Prostate gland (tissue), 2 donors: ENCODE data around the gene FMN1. TPM values are rescaled to one million over a fixed set of nuclear protein-coding genes. Genes with fewer than 3 reads are reported as not detected.
A peak's percentile ranks its signal among the peaks of the same experiment; 100 is the strongest.
"Not testable (repeated sequence)": the region's sequence is repeated elsewhere in the genome, so short reads cannot be mapped to it uniquely, and the experiment has no call there.

Experiments used
- DNase-seq: peaks from one replicate; pipeline ENCODE4 v3.0.0-alpha.2; 2019; ENCODE audit warnings: low spot score
- H3K27ac ChIP-seq, 2 donors: fragments of 200-600 bp; sonication (generic); 2 replicates each; pipeline ENCODE4 v1.5.1; 2017 to 2019
- H3K27me3 ChIP-seq: fragments of 200-600 bp; sonication (generic); replicated peaks from 2 replicates; pipeline ENCODE4 v1.5.1; 2019; ENCODE audit not compliant: insufficient read depth
- H3K36me3 ChIP-seq, 2 donors: fragments of 200-600 bp; sonication (generic); 1 replicate in 1 of 2; 2 replicates in 1 of 2; pipeline versions ENCODE4 v1.5.1 to v1.8.1; 2017 to 2019
- H3K4me1 ChIP-seq: fragments of 200-600 bp; sonication (generic); replicated peaks from 2 replicates; pipeline ENCODE4 v1.5.1; 2019
- H3K4me3 ChIP-seq, 2 donors: fragments of 200-600 bp; sonication (generic); 2 replicates each; pipeline ENCODE4 v1.5.1; 2017 to 2019
- H3K9me3 ChIP-seq: fragments of 200-600 bp; sonication (generic); 2 replicates; pipeline ENCODE4 v1.5.1; 2017
- POLR2A ChIP-seq: fragments of 450-650 bp; IDR thresholded peaks from one replicate; pipeline ENCODE4 v1.6.1; 2016; ENCODE audit warnings: antibody characterized with exemption, mild to moderate bottlenecking
- POLR2AphosphoS5 ChIP-seq: sonication (generic); formaldehyde crosslinking; IDR thresholded peaks from one replicate; pipeline ENCODE4 v1.6.1; 2017; ENCODE audit warnings: antibody characterized with exemption
- WGBS: methylation state at CpG from one replicate; pipeline ENCODE4 v1.1.5; 2018; 5-methylcytosine and 5-hydroxymethylcytosine counted together
- intact Hi-C: fragments of 100-400 bp; cut with DNase I; formaldehyde crosslinking; loops from one replicate; pipeline ENCODE4 v1.14.2; 2022
- total RNA-seq, 2 donors: library from RNA; depleted of rRNA; stranded (reverse); fragments of >200 nt; gene quantifications; one replicate each; pipeline ENCODE4 v1.1.0, GENCODE V29; 2016
- TF ChIP-seq, protein P1 (sequence below), 4 experiments: fragments of 200-600 bp in 2 of 4; fragments of 450-650 bp in 2 of 4; sonication (generic) in 2 of 4; IDR thresholded peaks; 1 replicate in 3 of 4; 2 replicates in 1 of 4; pipeline ENCODE4 v1.5.1; 2016 to 2019; ENCODE audit warnings: antibody characterized with exemption in 4 of 4, mild to moderate bottlenecking in 2 of 4, moderate library complexity in 2 of 4

Gene FMN1
- total RNA-seq, 2 donors from 2014 or later = 7.1 to 32.5 TPM

GRCh38 chr15:32852017-32852416 is 342.5 kb downstream of the FMN1 start:
- no peak overlapping the region for H3K27ac ChIP-seq
- no peaks in the 10 kb centered on the region for H3K27me3 ChIP-seq
- TF ChIP-seq POLR2A (no peak), POLR2AphosphoS5 (no peak)
- TF ChIP-seq, protein P1, sequence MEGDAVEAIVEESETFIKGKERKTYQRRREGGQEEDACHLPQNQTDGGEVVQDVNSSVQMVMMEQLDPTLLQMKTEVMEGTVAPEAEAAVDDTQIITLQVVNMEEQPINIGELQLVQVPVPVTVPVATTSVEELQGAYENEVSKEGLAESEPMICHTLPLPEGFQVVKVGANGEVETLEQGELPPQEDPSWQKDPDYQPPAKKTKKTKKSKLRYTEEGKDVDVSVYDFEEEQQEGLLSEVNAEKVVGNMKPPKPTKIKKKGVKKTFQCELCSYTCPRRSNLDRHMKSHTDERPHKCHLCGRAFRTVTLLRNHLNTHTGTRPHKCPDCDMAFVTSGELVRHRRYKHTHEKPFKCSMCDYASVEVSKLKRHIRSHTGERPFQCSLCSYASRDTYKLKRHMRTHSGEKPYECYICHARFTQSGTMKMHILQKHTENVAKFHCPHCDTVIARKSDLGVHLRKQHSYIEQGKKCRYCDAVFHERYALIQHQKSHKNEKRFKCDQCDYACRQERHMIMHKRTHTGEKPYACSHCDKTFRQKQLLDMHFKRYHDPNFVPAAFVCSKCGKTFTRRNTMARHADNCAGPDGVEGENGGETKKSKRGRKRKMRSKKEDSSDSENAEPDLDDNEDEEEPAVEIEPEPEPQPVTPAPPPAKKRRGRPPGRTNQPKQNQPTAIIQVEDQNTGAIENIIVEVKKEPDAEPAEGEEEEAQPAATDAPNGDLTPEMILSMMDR (IDR thresholded peaks at IDR 0.05) = no peak
- H3K9me3 ChIP-seq = no peaks in the 10 kb centered on the region
- DNase-seq = no peak
- 94% methylated on average over 4 of the region's 4 CpGs for WGBS
- no peaks in the 10 kb centered on the region for H3K4me1 ChIP-seq
- no peak overlapping the region for H3K4me3 ChIP-seq
- intact Hi-C loops = no loop called here
- H3K36me3 ChIP-seq = no peaks in the 10 kb centered on the region

- Histone ChIP-seq H3K27ac (no peak overlapping the region), H3K9me3 (no peaks in the 10 kb centered on the region), H3K4me1 (no peaks in the 10 kb centered on the region), H3K27me3 (no peaks in the 10 kb centered on the region), H3K36me3 (no peaks in the 10 kb centered on the region), H3K4me3 (no peak overlapping the region)
- intact Hi-C loops = no loop called here
- no peak for TF ChIP-seq POLR2A
- TF ChIP-seq, protein P1 (IDR thresholded peaks at IDR 0.05) = no peak
- TF ChIP-seq POLR2AphosphoS5 = no peak
- 89% methylated on average over 5 of the region's 5 CpGs for WGBS
- DNase-seq = no peak
Measured at GRCh38 chr15:32851572-32851971, 342.9 kb downstream of the FMN1 start.

GRCh38 chr15:32849769-32850668 is 344.5 kb downstream of the FMN1 start:
- intact Hi-C loops = no loop called here

DNA sequence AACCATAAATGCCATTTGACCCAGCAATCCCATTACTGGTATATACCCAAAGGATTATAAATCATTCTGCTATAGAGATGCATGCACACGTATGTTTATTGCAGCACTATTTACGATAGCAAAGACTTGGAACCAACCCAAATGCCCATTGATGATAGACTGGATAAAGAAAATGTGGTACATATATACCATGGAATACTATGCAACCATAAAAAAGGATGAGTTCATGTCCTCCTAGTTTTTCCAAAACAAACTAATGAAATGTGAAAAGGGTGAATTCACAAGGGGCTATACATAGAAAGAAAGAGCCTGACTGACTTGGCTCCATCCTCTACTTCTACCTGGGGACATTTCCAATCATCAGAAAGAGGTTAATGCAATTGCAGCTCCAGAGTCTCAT is 347.8 kb downstream of the FMN1 start:
- DNase-seq, H3K4me3 ChIP-seq, H3K27me3 ChIP-seq, intact Hi-C loops, H3K27ac ChIP-seq, H3K9me3 ChIP-seq, H3K36me3 ChIP-seq, H3K4me1 ChIP-seq: not testable (repeated sequence)
- 95% methylated on average over 2 of the region's 2 CpGs for WGBS

More at GRCh38 chr15:32849769-32850668, 344.5 kb downstream of the FMN1 start:
- Histone ChIP-seq H3K4me3 (no peak overlapping the region), H3K27ac (no peak overlapping the region), H3K27me3 (no peaks in the 10 kb centered on the region), H3K36me3 (no peaks in the 10 kb centered on the region), H3K4me1 (no peaks in the 10 kb centered on the region), H3K9me3 (no peaks in the 10 kb centered on the region)
- TF ChIP-seq POLR2AphosphoS5 (no peak), POLR2A (no peak)
- TF ChIP-seq, protein P1 (IDR thresholded peaks at IDR 0.05) = no peak
- 94% methylated on average over 11 of the region's 11 CpGs for WGBS
- DNase-seq = no peak

DNA sequence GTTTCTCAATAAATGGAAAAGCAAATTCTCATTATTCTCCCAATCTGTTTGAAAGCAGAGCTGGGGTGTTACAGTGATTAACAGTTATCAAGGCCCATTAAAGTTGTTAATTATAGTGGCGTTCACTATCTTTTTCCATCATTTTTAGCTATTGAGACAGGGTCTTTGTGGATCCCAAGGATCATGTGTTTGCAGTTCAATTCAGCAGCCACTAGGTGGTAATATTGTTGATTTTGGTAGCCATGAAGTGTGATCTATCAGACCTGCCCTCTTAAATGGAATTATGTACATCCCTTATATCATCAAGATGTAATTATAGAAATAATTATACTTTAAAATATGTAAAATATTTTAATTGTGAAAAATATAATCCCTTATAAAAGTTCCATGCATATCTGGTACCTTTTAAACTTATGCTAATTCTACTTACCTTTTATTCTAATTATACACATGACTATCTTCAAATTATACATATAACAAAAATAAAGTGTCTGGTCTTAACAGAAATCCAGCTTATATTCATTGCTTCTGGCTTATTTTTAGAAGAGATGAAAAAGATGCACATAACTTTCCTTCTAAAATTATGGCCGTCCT is 350.3 kb downstream of the FMN1 start:
- 86% methylated on average over 2 of the region's 2 CpGs for WGBS
- Histone ChIP-seq H3K27ac (no peak overlapping the region), H3K4me3 (no peak overlapping the region), H3K4me1 (no peaks in the 10 kb centered on the region), H3K36me3 (no peaks in the 10 kb centered on the region), H3K9me3 (no peaks in the 10 kb centered on the region), H3K27me3 (no peaks in the 10 kb centered on the region)
- TF ChIP-seq POLR2AphosphoS5 (no peak), POLR2A (no peak)
- TF ChIP-seq, protein P1 (IDR thresholded peaks at IDR 0.05) = peak; percentile 9 to 50 (median 40)
- intact Hi-C loops = no loop called here
- DNase-seq = no peak
